BJ (cell line): ENCODE data around the gene TAF5L. TPM values are rescaled to one million over a fixed set of nuclear protein-coding genes. Genes with fewer than 3 reads are reported as not detected.

Source experiments
- CTCF ChIA-PET: fragments of 350-600 bp; formaldehyde crosslinking; extraction: SDS; loops from one replicate; lab custom pipeline; 2021; ENCODE audit warnings: antibody characterized with exemption, inconsistent platforms; lab: Yijun Ruan, JAX
- POLR2A ChIA-PET: fragments of 300-600 bp; sonication (Branson Sonifier 250); formaldehyde crosslinking; extraction: SDS; loops from one replicate; lab custom pipeline; 2021; ENCODE audit warnings: antibody characterized with exemption; lab: Charles Lee
- DNase-seq: peaks from one replicate; pipeline ENCODE4 v3.0.0-alpha.2; 2011; ENCODE audit warnings: low read depth
- H3K27me3 ChIP-seq: 2 replicates; pipeline ENCODE4 v1.6.0; 2011; ENCODE audit warnings: low read length; ENCODE audit not compliant: control insufficient read depth, insufficient read depth
- H3K36me3 ChIP-seq: 2 replicates; pipeline ENCODE4 v1.5.1; 2011; ENCODE audit warnings: low read length; ENCODE audit not compliant: control insufficient read depth, insufficient read depth
- H3K4me3 ChIP-seq: 2 replicates; pipeline ENCODE4 v1.5.1; 2011; ENCODE audit warnings: low read depth, mild to moderate bottlenecking, control low read depth, low read length
- CTCF ChIP-seq: IDR thresholded peaks from 2 replicates; pipeline ENCODE4 v1.5.1; 2011; ENCODE audit warnings: low read depth, mild to moderate bottlenecking, control low read depth, inconsistent platforms, low read length, moderate library complexity; ENCODE audit not compliant: insufficient read depth
- polyA plus RNA-seq: library from polyadenylated mRNA; depleted of rRNA; stranded (reverse); fragments of >200 nt; gene quantifications from 2 replicates; pipeline ENCODE4 v1.2.3, GENCODE V29; 2011

Gene TAF5L
- polyA plus RNA-seq, 1 experiment, result 19.4 TPM

- H3K27me3 ChIP-seq, result no peaks in the 10 kb centered on the region
- H3K36me3 ChIP-seq, result no peaks in the 10 kb centered on the region
- H3K4me3 ChIP-seq, result no peak overlapping the region
- ChIA-PET POLR2A (no interaction called here), CTCF (interaction anchor here (3.2 kb wide), 1 partner anchor 10 kb away, joined by 26 read pairs; no protein-coding TSS in a partner anchor)
- TF ChIP-seq CTCF, result no peak
- DNase-seq, result no peak
Measured at GRCh38 chr1:229671310-229671709, 45.4 kb upstream of the TAF5L start.

DNA sequence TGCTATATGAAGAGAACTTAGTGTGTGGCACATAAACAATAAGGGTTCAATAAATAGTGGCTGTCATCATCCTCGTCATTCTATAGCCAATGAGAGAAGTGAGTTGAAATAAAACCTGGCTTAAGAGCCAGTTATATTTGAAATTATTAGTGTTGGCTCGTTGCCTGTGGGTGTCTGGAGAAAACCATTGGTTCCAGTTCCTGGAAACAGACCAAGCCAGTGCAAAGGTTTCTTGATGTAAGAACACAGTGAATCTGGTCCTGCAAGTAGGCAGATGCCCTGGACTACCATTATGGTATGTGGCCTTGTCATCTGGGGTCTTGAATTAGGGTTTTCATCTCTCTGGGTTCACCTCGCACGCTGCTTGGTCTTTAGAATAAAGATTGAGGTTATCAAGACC lies 43.4 kb upstream of the TAF5L start:
- Histone ChIP-seq H3K27me3 (no peaks in the 10 kb centered on the region), H3K4me3 (no peak overlapping the region), H3K36me3 (no peaks in the 10 kb centered on the region)
- DNase-seq, result no peak
- ChIA-PET POLR2A (no interaction called here), CTCF (no interaction called here)
- TF ChIP-seq CTCF, result no peak

GRCh38 chr1:229666585-229666984 lies 40.7 kb upstream of the TAF5L start:
- H3K36me3 ChIP-seq, result peaks cover under 1% of the 10 kb centered on the region; the same call in 1 of the 2 replicates
- ChIA-PET CTCF (interaction anchor here (0.6 to 1.4 kb wide), 2 partner anchors 10 to 549 kb away, joined by 3 to 4 read pairs; no protein-coding TSS in a partner anchor), POLR2A (no interaction called here)
- H3K27me3 ChIP-seq, result no peaks in the 10 kb centered on the region
- no peak overlapping the region for H3K4me3 ChIP-seq
- TF ChIP-seq CTCF, result no peak
- DNase-seq, result no peak

DNA sequence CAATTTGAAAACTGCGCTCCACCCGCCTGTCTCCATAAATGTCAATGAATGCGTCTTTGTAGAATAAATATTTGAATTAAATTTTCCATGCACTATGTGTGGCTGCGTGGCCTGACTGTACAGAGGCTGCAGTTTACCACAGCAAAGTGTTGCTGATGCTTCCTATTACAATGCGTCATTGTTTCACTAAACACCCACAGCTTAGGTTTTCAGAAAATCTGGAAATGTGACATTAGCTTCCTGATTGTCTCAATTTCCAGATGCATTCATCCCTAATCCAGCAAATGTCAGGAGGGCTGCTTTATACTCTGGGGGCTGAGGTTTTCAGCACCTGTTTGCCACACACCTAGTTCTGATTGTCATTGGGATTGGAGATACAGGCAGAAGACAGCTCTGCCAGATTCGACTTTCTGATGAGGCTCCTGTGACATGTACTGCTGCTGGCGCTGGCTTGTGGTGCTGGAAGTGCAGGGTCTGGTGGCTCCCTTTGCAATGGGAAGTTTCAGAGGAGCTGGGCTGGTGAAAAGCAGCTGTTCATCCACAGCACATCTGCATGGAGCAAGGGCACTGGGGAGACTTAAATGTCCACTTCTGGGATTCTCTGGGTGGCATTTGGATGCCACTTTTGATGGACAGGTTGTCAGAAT lies 40.1 kb upstream of the TAF5L start:
- no peaks in the 10 kb centered on the region for H3K27me3 ChIP-seq
- ChIA-PET POLR2A (no interaction called here), CTCF (interaction anchor here (0.6 to 1.4 kb wide), 3 partner anchors 10 to 549 kb away, joined by 3 to 4 read pairs (median 3); no protein-coding TSS in a partner anchor)
- TF ChIP-seq CTCF, result no peak
- H3K36me3 ChIP-seq, result peaks cover 2% of the 10 kb centered on the region; the same call in 1 of the 2 replicates
- DNase-seq, result no peak
- H3K4me3 ChIP-seq, result no peak overlapping the region

GRCh38 chr1:229664133-229664689 lies 38.3 kb upstream of the TAF5L start:
- ChIA-PET CTCF (no interaction called here), POLR2A (no interaction called here)
- DNase-seq, result no peak
- TF ChIP-seq CTCF, result no peak
- Histone ChIP-seq H3K27me3 (no peaks in the 10 kb centered on the region), H3K36me3 (peaks cover 2% of the 10 kb centered on the region; the same call in 1 of the 2 replicates), H3K4me3 (no peak overlapping the region)
